ENCODE data around the gene RPS15. TPM values are rescaled to one million over a fixed set of nuclear protein-coding genes. Genes with fewer than 3 reads are reported as not detected.
A peak's percentile ranks its signal among the peaks of the same experiment; 100 is the strongest.

Gene RPS15
- total and polyA plus RNA-seq, 2 of the 13 experiments (the other 11 are each of a cell fraction or from before 2014, with no cell fraction given) = 695 to 1,411 TPM

- TF ChIP-seq PREB (CRISPR knock-in tag; IDR thresholded peaks at IDR 0.05) (no peak), TAF15 (IDR thresholded peaks at IDR 0.05; ENCODE audit: low read depth, low read length, poor library complexity, severe bottlenecking) (no peak), RBFOX2 (IDR thresholded peaks at IDR 0.05; ENCODE audit: low read depth, low read length) (no peak), LRRFIP1 (CRISPR knock-in tag; conservative IDR thresholded peaks at IDR 0.05) (no peak), ZNF446 (CRISPR knock-in tag; IDR thresholded peaks at IDR 0.05) (0 out of 2 replicates have a peak, but pooled peaks have one; percentile 68), PHF5A (CRISPR knock-in tag; IDR thresholded peaks at IDR 0.05; ENCODE audit: low read depth, unreplicated experiment) (no peak), ZBTB8A (CRISPR knock-in tag; IDR thresholded peaks at IDR 0.05; ENCODE audit: borderline replicate concordance, low read depth) (no peak), NR0B2 (CRISPR knock-in tag; IDR thresholded peaks at IDR 0.05) (no peak), ZSCAN5A (CRISPR knock-in tag; IDR thresholded peaks at IDR 0.05; ENCODE audit: borderline replicate concordance) (no peak), ZSCAN9 (CRISPR knock-in tag; IDR thresholded peaks at IDR 0.05; ENCODE audit: borderline replicate concordance) (0 out of 2 replicates have a peak, but pooled peaks have one; percentile 45), HES4 (CRISPR knock-in tag; IDR thresholded peaks at IDR 0.05; ENCODE audit: borderline replicate concordance) (peak; percentile 49; the same call in 1 of the 2 replicates), RERE (CRISPR knock-in tag; IDR thresholded peaks at IDR 0.05; ENCODE audit: low read depth) (no peak), PLRG1 (conservative IDR thresholded peaks at IDR 0.05) (no peak), ZNF773 (CRISPR knock-in tag; IDR thresholded peaks at IDR 0.05; ENCODE audit: borderline replicate concordance) (no peak; the same call in 1 of the 2 replicates), NPAS2 (CRISPR knock-in tag; IDR thresholded peaks at IDR 0.05; ENCODE audit: borderline replicate concordance) (no peak), CAMTA2 (CRISPR knock-in tag; IDR thresholded peaks at IDR 0.05; ENCODE audit: borderline replicate concordance) (peak; percentile 25; the same call in 1 of the 2 replicates), ZNF331 (CRISPR knock-in tag; IDR thresholded peaks at IDR 0.05) (0 out of 2 replicates have a peak, but pooled peaks have one; percentile 18)
These were observed 8.7 kb downstream of the RPS15 start (continued) for GRCh38 chr19:1446713-1447481.
